HG03108 (cell line): ENCODE results near the gene TMCO5A.

Source experiments
- ATAC-seq: cut with Tn5 transposase; IDR thresholded peaks from one replicate; pipeline ENCODE4 v1.9.1; 2021; ENCODE audit warnings: moderate library complexity; ENCODE audit not compliant: unreplicated experiment

Gene TMCO5A

GRCh38 chr15:37967788-37968187 is 33.3 kb downstream of the TMCO5A start:
- ATAC-seq: no peak

DNA sequence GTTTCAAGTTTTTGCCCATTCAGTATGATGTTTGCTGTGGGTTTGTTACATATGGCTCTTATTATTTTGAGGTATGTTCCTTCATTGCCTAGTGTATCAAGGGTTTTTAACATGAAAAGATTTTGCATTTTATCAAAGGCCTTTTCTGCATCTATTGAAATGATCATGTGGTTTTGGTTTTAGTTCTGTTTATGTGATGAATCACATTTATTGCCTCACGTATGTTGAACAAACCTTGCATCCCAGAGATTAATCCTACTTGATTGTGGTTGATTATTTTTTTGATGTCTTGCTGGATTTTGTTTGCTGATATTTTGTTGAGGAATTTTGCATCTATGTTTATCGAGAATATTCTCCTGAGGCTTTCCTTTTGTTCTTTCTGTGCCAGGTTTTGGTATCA is 39.4 kb downstream of the TMCO5A start:
- no peak for ATAC-seq

- no peak for ATAC-seq
These were observed 43.8 kb downstream of the TMCO5A start for GRCh38 chr15:37978231-37978630.

- no peak for ATAC-seq
These were observed 45.4 kb downstream of the TMCO5A start for GRCh38 chr15:37979671-37980409.

DNA sequence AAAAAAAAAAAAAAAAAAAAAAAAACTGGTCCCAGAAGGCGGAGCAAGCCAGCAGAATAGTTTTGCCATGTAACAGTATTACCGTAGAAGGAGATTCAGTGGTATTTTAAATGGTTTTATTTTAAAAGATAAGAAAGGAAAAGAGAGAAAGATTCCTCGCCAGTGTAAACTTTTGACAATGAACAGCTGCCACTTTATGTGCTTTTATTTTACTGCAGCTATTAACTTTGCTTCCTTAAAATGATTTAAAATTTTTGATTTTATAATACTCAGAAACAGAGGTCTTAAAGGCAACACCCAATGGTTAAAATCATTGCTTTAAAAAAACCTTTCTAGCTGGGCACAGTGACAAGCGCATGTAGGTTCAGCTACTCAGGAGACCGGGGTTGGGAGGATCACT is 46.8 kb downstream of the TMCO5A start:
- no peak for ATAC-seq

DNA sequence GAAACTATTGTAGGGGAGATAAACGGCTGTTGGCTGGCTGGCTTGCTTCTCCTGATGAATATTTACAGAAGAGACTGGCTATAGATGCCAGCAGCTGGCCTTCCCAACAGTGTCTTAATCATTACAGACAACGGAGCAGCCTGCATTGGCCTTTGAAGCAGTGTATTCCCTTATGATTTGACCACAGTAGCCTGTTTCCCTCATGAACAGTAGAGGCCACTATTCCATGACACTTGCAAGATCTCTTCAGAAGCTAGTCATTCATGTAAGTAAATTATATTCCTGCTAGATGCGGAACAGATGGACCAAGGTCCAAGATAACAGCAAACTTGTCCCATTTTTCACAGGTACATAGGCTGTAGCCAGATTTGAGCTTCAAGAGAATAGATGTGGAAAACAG is 47.3 kb downstream of the TMCO5A start:
- no peak for ATAC-seq

DNA sequence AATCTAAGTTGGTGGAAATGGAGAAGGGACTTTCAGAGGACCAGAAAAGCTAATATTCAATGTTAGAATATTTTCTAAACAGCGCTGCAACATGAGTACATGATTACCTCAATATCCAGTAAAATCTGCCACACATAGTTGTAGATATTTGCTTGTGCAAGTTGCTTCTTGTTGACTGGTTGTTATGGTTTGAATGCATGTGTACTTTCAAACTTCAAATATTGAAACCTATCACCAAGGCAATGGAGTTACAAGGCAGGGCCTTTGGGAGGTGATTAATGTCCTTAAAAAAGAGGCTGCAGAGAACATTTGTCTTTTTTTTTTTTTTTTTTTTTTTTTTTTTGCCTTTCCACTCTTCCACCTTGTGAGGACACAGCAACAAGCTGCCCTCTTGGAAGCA is 49.9 kb downstream of the TMCO5A start:
- no peak for ATAC-seq

GRCh38 chr15:37995461-37996347 is 61.3 kb downstream of the TMCO5A start:
- ATAC-seq: no peak
